Measurements from ENCODE around the gene MAP2K6.

The MAP2K6 gene

GRCh38 chr17:69588316-69588715 is 173.8 kb downstream of the MAP2K6 start:
- Histone ChIP-seq H3K27ac (ENCODE audit: low read depth, low read length) (no peak overlapping the region), H3K4me1 (ENCODE audit: insufficient read depth, low read length) (no peaks in the 10 kb centered on the region), H3K36me3 (ENCODE audit: insufficient read depth, low read length) (no peaks in the 10 kb centered on the region), H3K9me3 (ENCODE audit: insufficient read depth, low read depth, low read length) (no peaks in the 10 kb centered on the region), H3K9ac (ENCODE audit: low read depth, low read length) (no peak overlapping the region), H3K27me3 (ENCODE audit: insufficient read depth, low read length) (no peaks in the 10 kb centered on the region), H3K4me3 (ENCODE audit: low read length) (no peak overlapping the region)
- 80% methylated on average over 1 of the region's 2 CpGs for WGBS

DNA sequence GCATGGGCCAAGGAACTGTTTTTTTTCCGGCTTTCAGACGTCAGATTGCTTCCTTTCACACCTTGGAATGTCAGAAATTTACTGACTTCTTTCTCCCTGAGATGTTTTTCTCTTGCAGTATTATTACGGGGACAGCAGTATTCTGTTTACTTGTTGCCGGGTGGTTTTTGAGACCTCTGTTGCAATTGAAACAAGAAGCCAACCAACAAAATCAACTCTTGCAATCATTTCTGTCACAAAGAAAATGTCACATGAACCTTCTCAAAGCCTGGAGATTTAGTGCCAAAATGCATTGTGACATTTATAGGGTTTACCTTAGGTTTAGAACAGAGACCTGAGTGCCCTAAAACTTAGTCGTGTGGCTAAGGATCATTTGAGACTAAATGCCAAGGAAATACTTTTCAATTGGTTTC is 174.3 kb downstream of the MAP2K6 start:
- Histone ChIP-seq H3K4me3 (ENCODE audit: low read length) (no peak overlapping the region), H3K9me3 (ENCODE audit: insufficient read depth, low read depth, low read length) (no peaks in the 10 kb centered on the region), H3K4me1 (ENCODE audit: insufficient read depth, low read length) (no peaks in the 10 kb centered on the region), H3K27me3 (ENCODE audit: insufficient read depth, low read length) (no peaks in the 10 kb centered on the region), H3K36me3 (ENCODE audit: insufficient read depth, low read length) (no peaks in the 10 kb centered on the region), H3K9ac (ENCODE audit: low read depth, low read length) (no peak overlapping the region), H3K27ac (ENCODE audit: low read depth, low read length) (no peak overlapping the region)
- WGBS = 86% methylated on average over 5 of the region's 5 CpGs

GRCh38 chr17:69590671-69591070 is 176.2 kb downstream of the MAP2K6 start:
- H3K9ac ChIP-seq (ENCODE audit: low read depth, low read length) = no peak overlapping the region
- H3K27ac ChIP-seq (ENCODE audit: low read depth, low read length) = no peak overlapping the region
- 100% methylated on average over 1 of the region's 1 CpG for WGBS

GRCh38 chr17:69592692-69593350 is 178.3 kb downstream of the MAP2K6 start:
- H3K27ac ChIP-seq (ENCODE audit: low read depth, low read length) = no peak overlapping the region
- no peaks in the 10 kb centered on the region for H3K9me3 ChIP-seq (ENCODE audit: insufficient read depth, low read depth, low read length)
- no CpG with 5 or more reads among the region's 3 CpGs for WGBS
- H3K27me3 ChIP-seq (ENCODE audit: insufficient read depth, low read length) = no peaks in the 10 kb centered on the region
- no peaks in the 10 kb centered on the region for H3K4me1 ChIP-seq (ENCODE audit: insufficient read depth, low read length)
- no peak overlapping the region for H3K9ac ChIP-seq (ENCODE audit: low read depth, low read length)
- H3K4me3 ChIP-seq (ENCODE audit: low read length) = no peak overlapping the region
- H3K36me3 ChIP-seq (ENCODE audit: insufficient read depth, low read length) = no peaks in the 10 kb centered on the region

More at GRCh38 chr17:69590671-69591070, 176.2 kb downstream of the MAP2K6 start:
- Histone ChIP-seq H3K27me3 (ENCODE audit: insufficient read depth, low read length) (no peaks in the 10 kb centered on the region), H3K9me3 (ENCODE audit: insufficient read depth, low read depth, low read length) (no peaks in the 10 kb centered on the region), H3K4me3 (ENCODE audit: low read length) (no peak overlapping the region), H3K36me3 (ENCODE audit: insufficient read depth, low read length) (no peaks in the 10 kb centered on the region), H3K4me1 (ENCODE audit: insufficient read depth, low read length) (no peaks in the 10 kb centered on the region)

DNA sequence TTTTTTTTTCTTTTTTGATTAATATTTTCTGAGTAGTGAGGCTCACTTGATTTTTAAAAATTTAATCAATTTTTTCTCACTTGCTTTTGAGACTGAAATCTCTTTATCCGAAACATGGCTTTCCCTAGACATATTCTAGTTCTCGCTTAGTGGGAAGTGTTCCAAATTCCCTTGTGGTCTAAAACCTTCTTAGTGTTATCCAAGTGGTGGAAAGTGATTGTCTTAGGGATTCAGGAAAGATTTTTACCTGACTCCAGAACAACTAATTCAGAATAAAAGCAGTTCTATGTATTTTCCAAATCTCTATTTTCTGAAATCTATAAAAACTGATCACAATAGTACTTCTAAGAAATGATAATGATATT is 178.8 kb downstream of the MAP2K6 start:
- H3K27me3 ChIP-seq (ENCODE audit: insufficient read depth, low read length) = no peaks in the 10 kb centered on the region
- no peaks in the 10 kb centered on the region for H3K36me3 ChIP-seq (ENCODE audit: insufficient read depth, low read length)
- H3K4me3 ChIP-seq (ENCODE audit: low read length) = no peak overlapping the region
- H3K9ac ChIP-seq (ENCODE audit: low read depth, low read length) = no peak overlapping the region
- 100% methylated on average over 2 of the region's 2 CpGs for WGBS
- H3K27ac ChIP-seq (ENCODE audit: low read depth, low read length) = no peak overlapping the region
- no peaks in the 10 kb centered on the region for H3K4me1 ChIP-seq (ENCODE audit: insufficient read depth, low read length)
- no peaks in the 10 kb centered on the region for H3K9me3 ChIP-seq (ENCODE audit: insufficient read depth, low read depth, low read length)

GRCh38 chr17:69593716-69594115 is 179.2 kb downstream of the MAP2K6 start:
- WGBS = 95% methylated on average over 2 of the region's 2 CpGs
- no peaks in the 10 kb centered on the region for H3K9me3 ChIP-seq (ENCODE audit: insufficient read depth, low read depth, low read length)
- no peak overlapping the region for H3K27ac ChIP-seq (ENCODE audit: low read depth, low read length)

GRCh38 chr17:69594641-69595040 is 180.1 kb downstream of the MAP2K6 start:
- no peak overlapping the region for H3K9ac ChIP-seq (ENCODE audit: low read depth, low read length)
- WGBS = 73% methylated on average over 4 of the region's 4 CpGs

More at GRCh38 chr17:69593716-69594115, 179.2 kb downstream of the MAP2K6 start:
- no peak overlapping the region for H3K4me3 ChIP-seq (ENCODE audit: low read length)
- H3K36me3 ChIP-seq (ENCODE audit: insufficient read depth, low read length) = no peaks in the 10 kb centered on the region
- no peaks in the 10 kb centered on the region for H3K27me3 ChIP-seq (ENCODE audit: insufficient read depth, low read length)
- H3K4me1 ChIP-seq (ENCODE audit: insufficient read depth, low read length) = no peaks in the 10 kb centered on the region
- no peak overlapping the region for H3K9ac ChIP-seq (ENCODE audit: low read depth, low read length)

DNA sequence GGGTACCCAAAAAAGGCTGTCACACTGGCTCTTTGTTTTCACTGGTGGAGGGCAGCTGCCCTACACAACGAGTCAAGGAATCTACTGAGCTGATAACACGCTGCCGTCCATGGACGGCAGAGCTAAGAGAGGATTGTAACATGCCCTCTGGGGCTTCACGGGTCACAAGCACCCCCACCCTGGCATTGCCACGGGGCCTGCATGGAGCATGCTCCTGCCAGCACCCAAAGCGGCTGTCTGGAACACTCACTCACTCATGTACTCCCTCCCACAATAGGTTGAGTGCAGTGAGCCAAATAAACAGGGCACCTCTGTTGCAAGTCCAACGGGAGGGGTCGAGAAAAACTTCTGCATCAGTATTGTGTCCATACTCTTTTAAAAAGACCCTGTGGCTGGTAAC is 181.6 kb downstream of the MAP2K6 start:
- no peak overlapping the region for H3K27ac ChIP-seq (ENCODE audit: low read depth, low read length)
- H3K9me3 ChIP-seq (ENCODE audit: insufficient read depth, low read depth, low read length) = no peaks in the 10 kb centered on the region
- H3K36me3 ChIP-seq (ENCODE audit: insufficient read depth, low read length) = no peaks in the 10 kb centered on the region
- H3K4me1 ChIP-seq (ENCODE audit: insufficient read depth, low read length) = no peaks in the 10 kb centered on the region
- 84% methylated on average over 9 of the region's 9 CpGs for WGBS
- no peak overlapping the region for H3K9ac ChIP-seq (ENCODE audit: low read depth, low read length)
- no peak overlapping the region for H3K4me3 ChIP-seq (ENCODE audit: low read length)
- no peaks in the 10 kb centered on the region for H3K27me3 ChIP-seq (ENCODE audit: insufficient read depth, low read length)

More at GRCh38 chr17:69594641-69595040, 180.1 kb downstream of the MAP2K6 start:
- no peaks in the 10 kb centered on the region for H3K36me3 ChIP-seq (ENCODE audit: insufficient read depth, low read length)
- no peaks in the 10 kb centered on the region for H3K9me3 ChIP-seq (ENCODE audit: insufficient read depth, low read depth, low read length)
- H3K4me1 ChIP-seq (ENCODE audit: insufficient read depth, low read length) = no peaks in the 10 kb centered on the region
- H3K4me3 ChIP-seq (ENCODE audit: low read length) = no peak overlapping the region
- H3K27me3 ChIP-seq (ENCODE audit: insufficient read depth, low read length) = no peaks in the 10 kb centered on the region
- H3K27ac ChIP-seq (ENCODE audit: low read depth, low read length) = no peak overlapping the region

- no peak overlapping the region for H3K9ac ChIP-seq (ENCODE audit: low read depth, low read length)
- H3K4me3 ChIP-seq (ENCODE audit: low read length) = no peak overlapping the region
- H3K27ac ChIP-seq (ENCODE audit: low read depth, low read length) = no peak overlapping the region
- no peaks in the 10 kb centered on the region for H3K9me3 ChIP-seq (ENCODE audit: insufficient read depth, low read depth, low read length)
- no peaks in the 10 kb centered on the region for H3K36me3 ChIP-seq (ENCODE audit: insufficient read depth, low read length)
- H3K4me1 ChIP-seq (ENCODE audit: insufficient read depth, low read length) = no peaks in the 10 kb centered on the region
- H3K27me3 ChIP-seq (ENCODE audit: insufficient read depth, low read length) = no peaks in the 10 kb centered on the region
- WGBS = 96% methylated on average over 5 of the region's 7 CpGs
Measured at GRCh38 chr17:69597898-69598692, 183.6 kb downstream of the MAP2K6 start.

- H3K9ac ChIP-seq (ENCODE audit: low read depth, low read length) = no peak overlapping the region
- H3K4me1 ChIP-seq (ENCODE audit: insufficient read depth, low read length) = peaks cover 8% of the 10 kb centered on the region
- H3K4me3 ChIP-seq (ENCODE audit: low read length) = no peak overlapping the region
- H3K27ac ChIP-seq (ENCODE audit: low read depth, low read length) = no peak overlapping the region
- H3K9me3 ChIP-seq (ENCODE audit: insufficient read depth, low read depth, low read length) = no peaks in the 10 kb centered on the region
- no peaks in the 10 kb centered on the region for H3K36me3 ChIP-seq (ENCODE audit: insufficient read depth, low read length)
- 85% methylated on average over 5 of the region's 5 CpGs for whole genome bisulfite sequencing
- H3K27me3 ChIP-seq (ENCODE audit: insufficient read depth, low read length) = no peaks in the 10 kb centered on the region
Measured at GRCh38 chr17:69602972-69603371, 188.5 kb downstream of the MAP2K6 start.
